Measurements from ENCODE around the gene OGDHL.
"Not testable (repeated sequence)": the region's sequence is repeated elsewhere in the genome, so short reads cannot be mapped to it uniquely, and the experiment has no call there.

Gene OGDHL

DNA sequence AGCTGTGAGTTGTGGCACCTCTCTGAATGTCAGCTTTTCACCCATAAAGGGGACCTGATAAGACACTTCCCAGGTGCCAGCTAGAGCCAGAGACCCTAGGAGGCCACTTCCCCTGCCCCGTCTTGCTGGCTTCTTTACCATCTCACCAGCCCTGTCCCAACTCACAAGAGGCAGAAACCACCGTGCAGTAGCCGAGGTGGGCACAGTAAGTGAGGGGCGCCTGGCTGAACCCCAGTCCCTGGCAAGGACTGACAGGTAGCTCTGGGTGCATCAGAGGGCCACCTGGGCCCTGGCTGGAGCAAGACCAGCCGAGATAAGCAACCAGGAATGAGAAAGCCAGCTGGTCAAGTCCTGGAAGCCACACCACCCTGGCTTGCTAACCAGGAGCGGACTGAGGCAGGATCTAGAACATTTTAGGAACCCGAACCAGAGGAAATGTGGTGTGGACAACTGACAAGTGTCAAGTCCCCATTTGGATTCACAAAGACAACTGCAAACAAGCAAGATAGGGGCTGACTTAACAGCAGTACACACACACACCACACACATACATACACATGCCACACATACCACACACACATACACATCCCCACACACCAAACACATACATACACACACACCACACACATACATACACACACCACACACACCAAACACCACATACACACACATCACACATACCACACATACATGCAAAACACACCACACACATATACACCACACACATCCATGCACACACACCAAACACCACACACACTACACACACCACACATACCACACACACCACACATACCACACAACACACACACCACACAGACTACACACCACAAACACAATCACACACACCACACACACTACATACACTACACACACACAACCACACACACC is 20.8 kb downstream of the OGDHL start:
- ATAC-seq (replicated peaks) (no peak), DNase-seq (no peak)
- no peak overlapping the region for H3K27ac Mint-ChIP-seq
- H3K4me3 Mint-ChIP-seq = no peak overlapping the region
- no peaks in the 10 kb centered on the region for H3K4me1 Mint-ChIP-seq (ENCODE audit: low read depth in 2 of 2)
- peaks cover 0 to 11% of the 10 kb centered on the region in 2 donors for H3K9me3 Mint-ChIP-seq
- peaks cover 0 to 12% of the 10 kb centered on the region in 2 donors for H3K27me3 Mint-ChIP-seq
- no peaks in the 10 kb centered on the region for H3K36me3 Mint-ChIP-seq (ENCODE audit: insufficient read depth)

DNA sequence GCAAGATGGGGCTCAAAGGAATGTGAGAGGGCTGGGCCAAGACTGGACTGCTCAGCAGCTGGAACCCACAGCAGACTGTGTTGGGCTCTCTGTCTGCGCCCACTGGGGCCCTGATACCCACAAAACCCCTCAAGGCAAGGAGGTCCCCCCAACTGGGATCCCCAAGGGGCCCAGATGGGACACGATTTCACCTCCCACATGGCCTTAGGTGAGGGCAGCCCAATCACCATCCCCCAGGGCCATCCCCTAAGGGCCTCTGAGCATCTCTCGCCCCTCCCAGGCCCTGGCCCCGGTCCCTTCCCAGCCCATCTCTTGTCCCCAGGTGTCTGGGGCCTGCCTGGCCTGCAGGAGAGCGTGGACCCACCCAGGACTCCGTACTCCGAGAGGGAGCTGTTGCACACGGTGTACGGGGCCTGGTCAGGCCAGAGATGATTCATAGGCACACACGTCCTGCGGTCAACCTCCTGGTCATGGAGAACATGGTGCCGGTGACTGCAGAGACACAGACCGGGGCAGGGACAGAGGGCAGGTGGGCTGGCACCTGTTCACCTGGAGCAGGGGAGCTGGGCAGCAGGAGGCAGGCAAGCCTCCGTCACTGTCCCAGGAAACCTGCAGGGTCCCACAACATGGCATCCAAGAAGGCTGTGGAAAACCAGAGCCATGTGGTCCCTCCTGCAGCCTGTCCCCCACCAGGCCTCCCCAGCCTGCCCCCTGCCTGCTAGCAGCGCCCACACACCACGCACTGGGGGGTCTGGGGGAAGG is 21.6 kb downstream of the OGDHL start:
- Mint-ChIP-seq H3K36me3 (ENCODE audit: insufficient read depth) (no peaks in the 10 kb centered on the region), H3K27ac (no peak overlapping the region), H3K9me3 (peaks cover 0 to 11% of the 10 kb centered on the region in 2 donors), H3K4me3 (no peak overlapping the region), H3K4me1 (ENCODE audit: low read depth in 2 of 2) (no peaks in the 10 kb centered on the region), H3K27me3 (peaks cover 0 to 15% of the 10 kb centered on the region in 2 donors)
- DNase-seq = no peak
- no peak for ATAC-seq (replicated peaks)

GRCh38 chr10:49739426-49739825 is 22.7 kb downstream of the OGDHL start:
- Mint-ChIP-seq H3K4me3 (no peak overlapping the region), H3K9me3 (peaks cover 0 to 11% of the 10 kb centered on the region in 2 donors), H3K36me3 (ENCODE audit: insufficient read depth) (no peaks in the 10 kb centered on the region), H3K27me3 (peaks cover 0 to 12% of the 10 kb centered on the region in 2 donors), H3K27ac (no peak overlapping the region), H3K4me1 (ENCODE audit: low read depth in 2 of 2) (no peaks in the 10 kb centered on the region)
- DNase-seq (no peak), ATAC-seq (replicated peaks) (no peak)

GRCh38 chr10:49738616-49739360 is 23.3 kb downstream of the OGDHL start:
- peaks cover 0 to 12% of the 10 kb centered on the region in 2 donors for H3K27me3 Mint-ChIP-seq
- no peak for ATAC-seq (replicated peaks)

GRCh38 chr10:49737474-49738201 is 24.5 kb downstream of the OGDHL start:
- no peak overlapping the region for H3K4me3 Mint-ChIP-seq
- no peak overlapping the region for H3K27ac Mint-ChIP-seq
- peaks cover 0 to 12% of the 10 kb centered on the region in 2 donors for H3K27me3 Mint-ChIP-seq
- peaks cover 0 to 11% of the 10 kb centered on the region in 2 donors for H3K9me3 Mint-ChIP-seq
- no peak for ATAC-seq (replicated peaks)
- no peaks in the 10 kb centered on the region for H3K36me3 Mint-ChIP-seq (ENCODE audit: insufficient read depth)
- no peaks in the 10 kb centered on the region for H3K4me1 Mint-ChIP-seq (ENCODE audit: low read depth in 2 of 2)
- DNase-seq = no peak

More at GRCh38 chr10:49738616-49739360, 23.3 kb downstream of the OGDHL start:
- Mint-ChIP-seq H3K27ac (no peak overlapping the region), H3K4me1 (ENCODE audit: low read depth in 2 of 2) (no peaks in the 10 kb centered on the region), H3K4me3 (no peak overlapping the region), H3K36me3 (ENCODE audit: insufficient read depth) (no peaks in the 10 kb centered on the region), H3K9me3 (peaks cover 0 to 11% of the 10 kb centered on the region in 2 donors)
- DNase-seq = no peak

GRCh38 chr10:49736564-49737113 is 25.5 kb downstream of the OGDHL start:
- Mint-ChIP-seq H3K4me1 (ENCODE audit: low read depth in 2 of 2) (no peaks in the 10 kb centered on the region), H3K36me3 (ENCODE audit: insufficient read depth) (no peaks in the 10 kb centered on the region), H3K27me3 (peaks cover 0 to 12% of the 10 kb centered on the region in 2 donors), H3K27ac (no peak overlapping the region), H3K9me3 (peaks cover 0 to 1% of the 10 kb centered on the region in 2 donors), H3K4me3 (no peak overlapping the region)
- DNase-seq = no peak
- ATAC-seq (replicated peaks) = no peak

GRCh38 chr10:49735848-49736563 is 26.1 kb downstream of the OGDHL start:
- no peak overlapping the region for H3K4me3 Mint-ChIP-seq
- peaks cover 0 to 12% of the 10 kb centered on the region in 2 donors for H3K27me3 Mint-ChIP-seq
- H3K9me3 Mint-ChIP-seq = no peaks in the 10 kb centered on the region
- no peak overlapping the region for H3K27ac Mint-ChIP-seq
- H3K36me3 Mint-ChIP-seq (ENCODE audit: insufficient read depth) = no peaks in the 10 kb centered on the region
- DNase-seq = no peak
- ATAC-seq (replicated peaks) = no peak
- no peaks in the 10 kb centered on the region for H3K4me1 Mint-ChIP-seq (ENCODE audit: low read depth in 2 of 2)

DNA sequence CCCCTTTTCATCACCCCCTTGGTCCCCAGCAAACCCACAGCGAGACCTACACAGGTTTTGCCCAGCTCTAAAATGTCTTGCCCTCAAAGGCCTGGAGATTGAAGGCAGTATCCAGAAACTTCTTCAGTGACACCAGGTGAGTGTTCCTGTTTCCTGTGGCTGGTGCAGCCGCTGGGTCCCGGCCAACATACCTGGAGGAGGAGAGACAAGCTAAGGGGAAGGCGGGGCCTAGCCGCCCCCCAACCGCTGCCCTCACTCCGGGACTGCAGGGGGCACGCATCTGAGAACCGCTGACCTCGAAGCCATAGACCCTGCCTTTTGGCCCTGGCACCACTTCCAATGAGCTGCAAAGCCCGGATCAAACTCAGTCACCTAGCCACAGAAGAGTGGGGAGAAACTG is 27.0 kb downstream of the OGDHL start:
- Mint-ChIP-seq H3K36me3 (ENCODE audit: insufficient read depth) (no peaks in the 10 kb centered on the region), H3K27me3 (peaks cover 0 to 12% of the 10 kb centered on the region in 2 donors), H3K4me3 (no peak overlapping the region), H3K9me3 (no peaks in the 10 kb centered on the region), H3K4me1 (ENCODE audit: low read depth in 2 of 2) (no peaks in the 10 kb centered on the region), H3K27ac (no peak overlapping the region)
- DNase-seq = no peak
- ATAC-seq (replicated peaks) = no peak

DNA sequence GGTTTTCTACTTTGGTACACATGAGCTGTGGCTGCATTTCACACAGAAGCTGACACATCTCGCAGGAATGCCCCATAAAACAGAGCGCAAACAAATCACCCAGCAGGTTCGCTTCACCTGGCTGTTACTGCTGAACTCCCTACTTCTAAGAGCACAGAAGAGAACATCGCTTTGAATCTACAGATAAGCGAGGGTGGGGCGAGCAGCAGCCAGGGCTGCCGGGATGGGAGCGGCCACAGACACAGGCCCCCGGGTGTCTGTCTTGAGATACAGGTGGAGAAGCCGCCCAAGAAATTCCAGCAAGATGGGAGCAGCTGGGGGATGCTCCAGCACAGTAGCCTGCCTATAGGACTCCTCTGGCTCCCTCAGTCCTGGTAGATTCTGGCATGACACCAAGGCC is 27.4 kb downstream of the OGDHL start:
- Mint-ChIP-seq H3K4me3 (no peak overlapping the region), H3K27ac (no peak overlapping the region), H3K9me3 (no peaks in the 10 kb centered on the region), H3K36me3 (ENCODE audit: insufficient read depth) (no peaks in the 10 kb centered on the region), H3K4me1 (ENCODE audit: low read depth in 2 of 2) (no peaks in the 10 kb centered on the region), H3K27me3 (peaks cover 0 to 12% of the 10 kb centered on the region in 2 donors)
- no peak for DNase-seq
- no peak for ATAC-seq (replicated peaks)

DNA sequence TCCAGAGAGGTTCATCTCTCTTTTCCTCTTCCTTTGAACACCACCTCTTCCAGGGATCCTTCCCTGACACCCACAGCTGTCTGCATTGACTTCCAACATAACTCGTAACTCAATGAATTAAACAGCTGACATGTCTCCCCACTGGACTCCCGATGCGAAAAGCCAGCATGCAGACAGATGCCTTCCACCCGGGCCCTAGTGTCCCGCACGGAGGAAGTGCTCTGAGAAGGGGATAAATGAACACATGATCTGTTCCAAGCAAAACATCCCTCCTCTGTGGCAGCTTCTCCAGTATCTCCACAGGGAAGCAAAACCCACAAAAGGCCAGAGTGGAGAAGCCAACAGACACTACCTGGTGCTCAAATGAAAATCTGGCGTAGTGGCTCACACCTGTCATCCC is 28.3 kb downstream of the OGDHL start:
- Mint-ChIP-seq H3K4me1 (ENCODE audit: low read depth in 2 of 2) (no peaks in the 10 kb centered on the region), H3K27ac (no peak overlapping the region), H3K4me3 (no peak overlapping the region), H3K9me3 (no peaks in the 10 kb centered on the region), H3K36me3 (ENCODE audit: insufficient read depth) (no peaks in the 10 kb centered on the region), H3K27me3 (peaks cover 0 to 12% of the 10 kb centered on the region in 2 donors)
- ATAC-seq (replicated peaks) (no peak), DNase-seq (no peak)

- ATAC-seq (replicated peaks) (no peak), DNase-seq (no peak)
- Mint-ChIP-seq H3K36me3 (ENCODE audit: insufficient read depth) (no peaks in the 10 kb centered on the region), H3K27ac (no peak overlapping the region), H3K4me1 (ENCODE audit: low read depth in 2 of 2) (no peaks in the 10 kb centered on the region), H3K27me3 (peaks cover 0 to 5% of the 10 kb centered on the region in 2 donors), H3K9me3 (peaks cover 5 to 12% of the 10 kb centered on the region in 2 donors), H3K4me3 (no peak overlapping the region)
These were observed 35.5 kb downstream of the OGDHL start for GRCh38 chr10:49726593-49726992.

DNA sequence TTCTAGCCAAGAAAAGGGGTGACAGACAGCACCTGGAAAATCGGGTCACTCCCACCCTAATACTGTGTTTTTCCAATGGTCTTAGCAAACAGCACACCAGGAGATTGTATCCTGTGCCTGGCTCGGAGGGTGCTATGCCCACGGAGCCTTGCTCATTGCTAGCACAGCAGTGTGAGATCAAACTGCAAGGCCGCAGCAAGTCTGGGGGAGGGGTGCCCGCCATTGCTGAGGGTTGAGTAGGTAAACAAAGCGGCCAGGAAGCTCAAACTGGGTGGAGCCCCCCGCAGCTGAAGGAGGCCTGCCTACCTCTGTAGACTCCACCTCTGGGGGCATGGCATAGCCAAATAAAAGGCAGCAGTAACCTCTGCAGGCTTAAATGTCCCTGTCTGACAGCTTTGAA is 47.0 kb downstream of the OGDHL start:
- H3K36me3 Mint-ChIP-seq (ENCODE audit: insufficient read depth); H3K4me1 Mint-ChIP-seq (ENCODE audit: low read depth in 2 of 2); H3K4me3 Mint-ChIP-seq; H3K9me3 Mint-ChIP-seq; ATAC-seq (replicated peaks); H3K27ac Mint-ChIP-seq; DNase-seq: not testable (repeated sequence)
- H3K27me3 Mint-ChIP-seq = peaks cover 25 to 40% of the 10 kb centered on the region in 2 donors
